ENCODE data around the gene FILIP1L.

The FILIP1L gene

DNA sequence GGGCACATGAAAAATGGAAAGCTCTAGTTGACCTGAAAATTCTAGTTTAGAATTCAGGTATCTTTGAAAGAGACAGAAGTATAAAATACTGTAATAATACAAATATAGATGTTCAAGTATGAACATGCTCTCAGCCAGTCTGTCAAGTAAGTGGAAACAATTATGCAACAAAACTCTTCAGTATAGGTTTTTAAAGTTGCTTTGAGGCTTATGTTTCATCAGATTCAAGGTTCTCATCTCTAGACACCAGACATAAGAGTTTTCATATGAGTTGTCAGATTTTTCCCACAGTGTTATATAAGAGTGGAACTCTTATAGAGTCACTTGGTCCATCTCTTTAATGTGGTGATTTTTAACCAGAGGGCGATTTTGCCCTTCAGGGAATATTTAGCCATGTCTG lies 274.7 kb downstream of the FILIP1L start:
- DNase-seq, result no peak

DNA sequence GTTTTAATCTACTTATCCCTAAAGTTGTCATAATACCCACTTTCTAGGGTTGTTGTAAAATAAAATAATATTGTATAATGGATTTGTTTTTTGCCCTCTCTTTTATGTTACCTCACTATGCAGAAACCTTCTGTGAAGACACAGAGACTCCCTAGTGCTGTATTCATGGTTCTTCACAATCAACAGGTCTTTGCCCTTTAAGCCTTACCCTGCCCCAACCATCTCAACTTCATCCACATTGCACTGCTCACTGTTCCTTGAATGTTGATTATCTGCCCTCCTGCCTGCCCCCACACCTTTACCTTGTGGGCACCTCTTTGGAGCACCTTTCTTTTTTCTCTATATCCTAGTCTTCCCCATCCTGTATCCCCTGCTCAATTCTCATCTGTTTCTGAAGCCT lies 275.5 kb downstream of the FILIP1L start:
- no peak for DNase-seq

DNA sequence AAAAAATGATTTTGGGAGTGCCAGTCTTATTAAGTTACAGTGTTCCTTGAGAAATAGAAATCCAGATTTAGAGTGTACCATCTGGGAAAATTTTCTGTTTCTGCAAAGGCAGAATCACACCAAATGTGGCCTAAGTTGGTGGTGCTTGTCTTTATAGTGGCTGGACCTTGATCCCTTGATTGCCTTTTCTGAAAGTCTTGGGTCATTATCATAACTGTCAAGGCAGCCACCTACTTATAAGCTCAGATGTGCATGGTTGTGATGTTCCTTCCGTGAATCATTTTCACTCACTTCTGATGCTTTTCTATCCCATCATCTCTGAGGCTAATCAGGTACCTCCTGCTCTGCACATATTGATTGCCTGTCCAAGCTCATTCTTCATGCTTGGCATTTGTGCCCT lies 276.6 kb downstream of the FILIP1L start:
- no peak for DNase-seq

DNA sequence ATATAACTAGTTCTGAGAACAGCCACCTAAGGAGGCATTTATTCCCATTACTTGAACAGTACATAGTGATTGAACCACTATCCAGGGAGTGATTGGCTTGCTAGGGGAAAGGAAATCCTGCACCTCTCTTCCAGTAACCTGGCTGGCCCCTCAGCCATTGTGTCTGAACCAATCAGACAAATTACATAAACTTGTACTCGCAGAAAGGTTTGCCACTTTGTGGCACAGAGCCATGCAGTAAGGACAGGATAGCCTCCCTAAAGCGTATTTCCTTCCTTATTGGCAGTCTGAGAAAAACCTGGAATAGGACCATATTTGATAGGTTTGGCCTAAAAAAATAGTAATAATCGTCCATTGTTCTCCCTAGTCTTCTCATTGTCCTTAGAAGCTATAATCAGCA lies 277.6 kb downstream of the FILIP1L start:
- no peak for DNase-seq

DNA sequence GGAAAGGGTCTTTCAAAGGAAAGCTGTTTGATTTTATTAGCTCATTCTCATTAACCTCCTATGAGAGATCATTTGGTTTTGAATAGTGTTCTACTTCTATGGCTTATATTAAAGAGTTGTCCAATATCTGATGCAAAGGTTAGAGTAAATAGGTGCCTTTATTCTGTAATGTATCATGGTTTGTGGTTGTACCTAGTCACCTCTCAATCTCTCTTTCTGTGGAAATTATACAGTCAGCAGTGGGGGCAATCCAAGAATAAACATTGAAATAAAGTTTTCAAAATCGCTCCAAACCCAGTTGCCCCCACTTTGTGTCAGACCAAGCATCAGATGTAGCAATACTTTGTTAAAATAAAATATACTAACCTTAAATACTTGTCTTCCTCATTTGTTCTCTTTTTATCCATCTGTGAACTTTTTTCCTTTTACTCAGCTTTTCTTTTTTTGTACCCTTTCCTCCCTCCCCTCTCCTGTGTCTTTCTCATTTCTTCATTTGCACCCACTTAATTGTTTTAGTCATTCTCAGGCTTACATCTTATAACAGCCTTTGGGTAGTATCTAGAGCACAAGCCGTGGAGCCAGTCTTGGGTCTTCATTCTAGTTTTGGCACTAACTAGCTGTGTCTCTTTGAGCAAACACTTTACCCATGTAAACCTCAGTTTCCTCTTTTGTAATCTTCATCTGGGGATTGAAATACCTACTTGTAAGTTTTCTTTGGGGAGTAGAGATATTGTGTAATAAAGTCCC lies 279.9 kb downstream of the FILIP1L start:
- DNase-seq, result no peak

DNA sequence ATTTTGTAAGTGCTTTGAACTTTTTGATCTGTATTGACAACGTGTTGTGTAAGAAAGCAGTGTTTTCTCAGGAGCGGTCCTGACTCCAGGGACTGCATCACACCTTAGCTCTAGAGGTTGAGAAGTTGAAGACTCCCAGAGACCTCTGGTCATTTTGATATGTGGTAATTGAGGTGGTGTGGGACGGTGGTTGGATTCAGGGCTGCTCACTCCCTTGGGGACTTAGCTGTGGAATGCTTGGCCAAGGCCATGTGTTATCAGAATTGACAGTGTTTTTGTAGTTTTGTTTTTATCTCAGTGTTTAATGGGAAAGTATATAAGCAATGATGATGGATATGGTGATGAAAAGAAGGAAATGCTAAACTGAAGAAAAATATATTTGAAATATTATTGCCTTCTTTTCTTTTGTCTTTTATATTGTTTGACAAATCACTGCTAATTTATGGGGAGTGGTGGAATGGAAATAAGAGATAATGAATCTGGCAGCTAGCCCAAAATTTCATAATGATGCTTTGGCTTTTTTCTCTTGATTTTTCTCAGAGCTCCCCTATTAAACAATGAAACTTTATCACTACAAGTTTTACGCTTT lies 280.6 kb downstream of the FILIP1L start:
- no peak for DNase-seq

DNA sequence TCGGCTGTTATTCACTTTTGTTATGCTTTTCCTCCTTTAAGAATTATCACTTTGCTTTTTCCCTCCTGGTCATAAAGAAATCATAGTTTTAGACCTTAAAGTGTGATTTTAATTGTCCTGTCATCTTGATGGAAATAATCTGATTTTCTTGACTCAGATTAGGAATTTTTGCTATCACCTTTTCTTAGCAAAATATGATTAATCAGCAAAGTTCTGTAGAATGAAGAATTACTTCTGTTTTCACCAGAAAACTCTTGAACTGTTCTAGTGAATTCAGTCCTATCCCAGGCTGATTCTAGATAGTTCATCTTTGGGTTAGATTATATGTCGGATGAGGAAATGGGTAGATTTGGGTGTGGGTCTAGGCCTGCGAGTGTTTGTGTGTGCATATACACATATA lies 284.5 kb downstream of the FILIP1L start:
- DNase-seq, result no peak

DNA sequence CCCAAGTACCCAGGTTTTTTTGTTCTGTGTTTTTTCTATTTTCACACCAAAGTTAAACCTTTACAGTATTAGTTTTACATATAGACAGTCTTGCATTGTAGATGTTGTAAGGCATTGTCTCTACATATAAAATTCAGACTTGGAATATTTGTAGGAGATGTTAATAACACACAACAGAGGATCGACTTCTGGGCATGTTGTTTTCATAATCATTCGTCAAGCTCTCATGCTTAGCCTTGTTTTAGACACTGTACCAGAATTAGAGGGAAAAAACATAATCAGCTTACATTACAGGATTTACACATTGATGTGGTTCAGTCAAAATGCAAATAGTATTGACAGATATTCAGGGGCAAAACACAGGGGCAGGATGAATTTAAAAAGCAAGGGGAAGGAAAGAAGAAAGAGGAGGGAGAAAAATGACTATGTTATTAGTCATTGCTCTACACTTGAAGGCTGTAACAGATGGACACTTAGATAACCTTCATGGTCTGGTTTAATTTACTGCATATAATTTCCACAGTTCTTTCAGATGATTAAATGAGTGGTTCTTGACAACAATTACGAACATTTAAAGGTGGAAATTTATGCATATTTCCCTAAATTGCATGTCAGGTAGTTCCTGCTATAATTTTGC lies 289.2 kb downstream of the FILIP1L start:
- DNase-seq, result no peak

DNA sequence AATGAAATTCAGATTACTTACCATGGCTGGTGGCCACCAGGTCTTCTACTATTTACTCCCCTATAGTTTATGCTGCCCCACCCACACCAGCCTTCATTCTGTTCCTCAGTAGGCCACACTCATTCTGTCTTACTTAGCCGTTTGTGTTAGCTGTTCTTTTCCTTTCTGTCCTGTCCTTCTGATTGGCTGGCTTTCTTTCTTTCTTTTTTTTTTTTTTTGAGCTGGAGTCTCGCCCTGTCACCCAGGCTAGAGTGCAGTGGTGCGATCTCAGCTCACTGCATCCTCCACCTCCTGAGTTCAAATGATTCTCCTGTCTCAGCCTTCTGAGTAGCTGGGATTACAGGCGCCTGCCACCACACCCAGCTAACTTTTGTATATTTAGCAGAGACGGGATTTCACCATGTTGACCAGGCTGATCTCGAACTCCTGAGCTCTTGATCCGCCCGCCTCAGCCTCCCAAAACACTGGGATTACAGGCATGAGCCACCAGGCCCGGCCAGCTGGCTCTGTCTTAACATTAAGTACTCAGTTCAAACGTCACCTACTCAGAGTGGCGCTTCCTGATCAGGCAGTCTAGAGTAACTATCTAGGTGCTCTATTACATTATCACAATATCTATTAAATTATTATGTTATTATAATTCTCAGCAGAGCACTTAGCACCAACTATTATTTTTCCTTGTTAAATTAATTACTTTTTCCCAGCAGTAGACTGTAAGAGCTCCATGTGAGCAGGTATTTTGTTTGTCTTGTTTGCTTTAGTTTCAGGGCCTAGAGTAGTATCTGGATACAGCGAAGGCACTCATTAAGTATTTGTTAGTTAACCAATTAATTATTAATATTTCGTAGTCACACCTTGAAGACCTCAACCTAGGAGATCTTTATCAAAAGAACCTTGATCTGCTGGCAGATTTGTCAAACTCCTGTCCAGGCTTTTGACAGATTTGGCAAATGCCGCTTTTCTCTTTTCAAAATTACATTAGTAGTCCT lies 290.3 kb downstream of the FILIP1L start:
- DNase-seq, result no peak

DNA sequence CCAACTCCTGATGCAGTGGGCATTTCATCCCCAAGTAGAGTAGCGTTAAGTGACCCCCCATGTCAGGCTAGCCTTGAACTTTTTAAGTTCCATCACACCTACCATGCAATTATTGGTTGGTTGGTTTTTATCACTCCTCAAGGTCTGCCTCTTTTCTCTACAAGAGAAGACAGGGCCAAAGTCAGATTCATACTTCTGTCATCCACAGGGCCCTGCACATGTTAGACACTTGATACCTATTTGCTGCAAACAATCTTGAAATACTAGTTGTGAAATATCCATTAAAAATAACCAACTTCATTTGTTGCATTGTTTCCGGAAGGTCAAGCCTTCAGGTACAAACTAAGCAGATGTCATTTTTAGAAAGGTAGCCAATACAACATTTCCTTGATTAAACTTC lies 295.5 kb downstream of the FILIP1L start:
- DNase-seq, result no peak

DNA sequence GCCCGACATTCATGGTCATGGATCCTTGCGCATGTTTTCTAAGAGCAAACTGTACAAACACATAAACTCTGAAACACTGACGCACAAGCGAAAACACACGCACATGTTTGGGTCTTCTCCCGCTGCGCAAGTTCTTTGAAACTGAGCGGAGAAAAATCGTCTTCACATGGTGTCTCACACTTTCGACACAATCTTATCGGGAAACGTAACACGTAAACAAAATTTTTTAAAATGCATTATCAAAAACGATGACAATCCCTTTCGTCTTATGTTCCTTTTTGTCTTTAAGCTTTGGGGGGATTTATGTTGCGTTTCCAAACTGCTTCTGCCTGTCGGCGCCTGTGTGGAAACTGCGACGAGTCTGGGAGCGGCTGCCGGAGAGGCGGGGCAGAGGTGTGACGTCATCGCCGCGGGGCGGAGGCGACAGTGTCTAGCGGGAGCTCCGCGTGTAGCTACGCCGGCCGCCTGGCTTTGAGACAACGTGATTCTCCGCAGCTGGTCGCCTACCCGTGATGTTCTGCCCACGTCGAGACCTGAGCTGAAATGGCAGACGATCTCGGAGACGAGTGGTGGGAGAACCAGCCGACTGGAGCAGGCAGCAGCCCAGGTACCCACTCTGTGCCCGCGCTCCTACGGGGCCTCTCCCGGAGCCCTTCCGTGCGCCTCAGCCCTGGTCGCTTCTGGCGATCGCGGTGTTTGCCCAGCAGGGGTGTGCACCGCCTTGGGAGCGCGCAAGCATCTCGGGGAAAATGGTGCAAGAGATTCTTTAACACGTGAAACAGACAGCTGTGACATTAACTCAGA lies 296.7 kb downstream of the FILIP1L start, which contains the start of gene CMSS1:
TSS of gene CMSS1 (plus strand) at position 426 of the 804 bp plus-strand sequence.
- DNase-seq, result peak; percentile 99

DNA sequence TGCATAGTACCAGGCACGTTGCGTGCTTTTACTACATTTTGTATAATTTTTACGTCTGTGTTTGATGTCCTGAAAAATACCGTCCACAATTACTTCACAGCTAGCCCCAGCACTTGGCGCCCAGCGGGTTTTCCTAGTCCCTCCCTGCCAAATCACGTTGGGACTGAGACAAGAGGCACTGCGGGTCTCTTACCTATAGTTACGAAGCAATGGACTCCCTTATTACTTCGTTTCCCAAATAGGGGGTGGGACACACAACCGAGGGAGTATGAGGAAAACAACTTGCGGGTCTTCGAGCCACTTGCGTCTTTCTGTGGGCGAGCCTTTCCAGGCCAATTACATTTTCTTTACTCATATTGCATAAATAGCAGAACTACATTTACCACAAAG lies 297.3 kb downstream of the FILIP1L start:
- DNase-seq, result no peak

DNA sequence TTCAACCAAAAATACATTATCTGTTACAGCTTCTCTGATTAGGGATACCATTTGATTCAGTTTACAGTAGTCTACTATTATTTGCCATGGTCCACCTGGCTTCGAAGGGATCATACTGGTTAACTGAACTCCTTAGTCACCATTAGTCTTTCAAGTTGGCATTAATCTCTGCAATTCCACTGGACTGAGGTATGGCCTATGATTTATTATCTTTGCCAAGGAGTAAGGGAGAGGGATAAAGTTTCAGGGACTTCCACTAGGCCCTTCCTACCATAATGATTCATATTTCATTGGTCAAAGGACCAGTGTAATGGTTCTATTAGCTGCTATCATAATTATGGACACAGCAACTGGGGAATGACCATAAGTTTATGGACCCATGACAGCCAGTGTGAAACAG lies 303.9 kb downstream of the FILIP1L start:
- no peak for DNase-seq

DNA sequence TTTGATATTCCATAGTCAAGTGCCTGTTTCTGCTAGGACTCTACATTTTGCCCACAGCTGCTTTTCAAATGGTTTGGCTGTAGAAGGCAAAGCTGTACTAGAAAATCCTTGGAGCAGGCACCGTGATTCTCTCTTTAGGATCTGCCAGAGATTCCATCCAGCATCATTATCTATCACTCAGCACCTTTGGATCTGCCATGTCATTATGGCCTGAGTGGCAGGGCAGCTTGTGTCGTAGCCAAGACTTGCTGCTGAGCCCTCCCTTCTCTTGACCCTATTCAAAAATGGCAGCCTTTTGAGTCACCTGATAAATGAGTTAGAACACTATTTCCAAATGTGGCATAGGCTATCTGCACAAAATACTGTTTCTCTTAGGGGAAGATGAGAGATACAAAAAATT lies 304.7 kb downstream of the FILIP1L start:
- DNase-seq, result no peak

DNA sequence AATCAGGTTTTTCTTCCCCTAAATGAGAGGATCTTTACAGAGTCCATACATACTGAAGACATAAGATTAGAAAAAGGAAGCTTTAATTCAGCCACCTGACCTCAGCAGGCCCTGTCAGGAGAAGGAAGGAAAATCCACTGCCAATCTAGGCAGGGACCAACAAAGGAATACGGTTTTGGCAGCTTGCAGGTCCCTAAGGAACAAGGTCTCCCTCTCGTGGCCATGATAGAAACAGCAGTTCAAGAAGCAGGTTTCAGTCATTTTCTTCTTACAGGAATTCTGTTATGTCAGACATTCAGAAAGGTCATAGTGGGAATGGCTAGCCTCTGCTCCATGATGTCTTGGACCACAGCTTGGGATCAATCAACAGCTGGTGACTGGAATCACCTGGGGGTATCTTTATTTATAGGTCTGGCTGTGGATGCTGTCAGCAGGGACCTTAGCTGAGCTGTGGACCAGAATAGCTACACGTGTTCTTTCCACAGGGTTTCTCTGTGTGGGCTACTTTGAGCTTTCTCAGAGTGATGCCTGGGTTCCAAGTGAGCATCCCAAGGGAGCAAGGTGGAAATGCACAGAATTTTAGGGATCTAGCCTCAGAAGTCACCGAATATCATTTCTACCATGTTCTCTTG lies 306.0 kb downstream of the FILIP1L start:
- DNase-seq, result peak; percentile 30

DNA sequence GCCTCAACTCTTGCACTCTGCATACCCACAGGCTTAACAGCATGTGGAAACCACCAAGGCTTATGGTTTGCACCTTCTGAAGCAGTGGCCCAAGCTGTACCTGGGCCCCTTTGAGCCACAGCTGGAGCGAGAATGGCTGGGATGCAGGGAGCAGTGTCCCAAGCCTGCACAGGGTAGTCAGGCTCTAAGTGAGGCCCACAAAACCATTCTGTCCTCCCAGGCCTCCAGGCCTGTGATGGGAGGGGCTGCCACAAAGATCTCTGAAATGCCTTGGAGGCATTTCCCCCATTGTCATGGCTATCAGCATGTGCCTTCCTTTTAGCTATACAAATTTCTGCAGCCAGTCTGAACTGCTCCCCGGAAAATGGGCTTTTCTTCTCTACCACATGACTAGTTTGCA lies 309.1 kb downstream of the FILIP1L start:
- DNase-seq, result no peak

DNA sequence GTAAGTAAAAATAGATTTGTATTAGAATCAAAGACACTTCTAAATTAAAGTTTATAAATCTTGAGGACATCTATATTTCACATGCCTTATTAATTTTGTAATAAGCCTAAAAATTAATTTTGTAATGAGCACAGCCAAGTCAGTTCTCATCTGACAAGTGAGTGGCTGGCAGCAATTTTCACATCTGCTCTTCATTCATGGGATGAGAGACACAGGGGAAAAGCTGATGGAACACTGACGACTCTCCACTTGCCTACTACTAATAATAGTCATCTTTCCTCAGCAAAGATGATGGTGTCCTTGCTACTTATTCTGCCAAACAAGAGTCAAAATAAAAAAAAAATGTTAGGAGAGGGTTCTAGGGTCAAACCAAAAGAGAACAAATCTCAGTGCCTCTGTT lies 311.0 kb downstream of the FILIP1L start:
- no peak for DNase-seq

DNA sequence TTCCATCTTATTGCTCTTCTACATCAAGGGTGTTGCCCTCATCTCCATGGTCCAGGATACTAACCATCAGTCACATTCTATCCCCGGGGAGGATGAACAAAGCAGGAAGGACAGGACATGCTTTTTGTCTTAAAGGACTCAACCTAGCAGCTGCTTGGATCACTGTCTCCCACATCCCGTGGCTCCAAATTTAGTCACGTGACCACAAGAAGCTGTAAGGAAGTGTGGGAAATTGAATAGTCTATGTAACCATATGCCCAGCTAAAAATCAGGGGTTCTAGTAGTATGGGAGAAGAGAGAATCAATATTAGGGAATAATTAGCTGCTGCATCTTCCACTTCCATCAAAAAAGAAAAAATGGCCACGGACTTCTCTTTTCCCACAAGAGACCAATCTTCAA lies 314.9 kb downstream of the FILIP1L start:
- DNase-seq, result no peak

DNA sequence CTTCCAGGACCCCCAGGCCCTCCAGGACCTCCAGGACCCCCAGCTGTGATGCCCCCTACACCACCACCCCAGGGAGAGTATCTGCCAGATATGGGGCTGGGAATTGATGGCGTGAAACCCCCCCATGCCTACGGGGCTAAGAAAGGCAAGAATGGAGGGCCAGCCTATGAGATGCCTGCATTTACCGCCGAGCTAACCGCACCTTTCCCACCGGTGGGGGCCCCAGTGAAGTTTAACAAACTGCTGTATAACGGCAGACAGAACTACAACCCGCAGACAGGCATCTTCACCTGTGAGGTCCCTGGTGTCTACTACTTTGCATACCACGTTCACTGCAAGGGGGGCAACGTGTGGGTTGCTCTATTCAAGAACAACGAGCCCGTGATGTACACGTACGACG lies 318.7 kb downstream of the FILIP1L start:
- no peak for DNase-seq

DNA sequence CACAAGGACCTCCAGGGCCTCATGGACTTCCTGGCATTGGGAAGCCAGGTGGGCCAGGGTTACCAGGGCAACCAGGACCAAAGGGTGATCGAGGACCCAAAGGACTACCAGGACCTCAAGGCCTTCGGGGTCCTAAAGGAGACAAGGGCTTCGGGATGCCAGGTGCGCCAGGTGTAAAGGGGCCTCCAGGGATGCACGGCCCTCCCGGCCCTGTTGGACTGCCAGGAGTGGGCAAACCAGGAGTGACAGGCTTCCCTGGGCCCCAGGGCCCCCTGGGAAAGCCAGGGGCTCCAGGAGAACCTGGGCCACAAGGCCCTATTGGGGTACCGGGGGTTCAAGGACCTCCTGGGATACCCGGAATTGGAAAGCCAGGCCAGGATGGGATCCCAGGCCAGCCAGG lies 319.8 kb downstream of the FILIP1L start:
- DNase-seq, result no peak

DNA sequence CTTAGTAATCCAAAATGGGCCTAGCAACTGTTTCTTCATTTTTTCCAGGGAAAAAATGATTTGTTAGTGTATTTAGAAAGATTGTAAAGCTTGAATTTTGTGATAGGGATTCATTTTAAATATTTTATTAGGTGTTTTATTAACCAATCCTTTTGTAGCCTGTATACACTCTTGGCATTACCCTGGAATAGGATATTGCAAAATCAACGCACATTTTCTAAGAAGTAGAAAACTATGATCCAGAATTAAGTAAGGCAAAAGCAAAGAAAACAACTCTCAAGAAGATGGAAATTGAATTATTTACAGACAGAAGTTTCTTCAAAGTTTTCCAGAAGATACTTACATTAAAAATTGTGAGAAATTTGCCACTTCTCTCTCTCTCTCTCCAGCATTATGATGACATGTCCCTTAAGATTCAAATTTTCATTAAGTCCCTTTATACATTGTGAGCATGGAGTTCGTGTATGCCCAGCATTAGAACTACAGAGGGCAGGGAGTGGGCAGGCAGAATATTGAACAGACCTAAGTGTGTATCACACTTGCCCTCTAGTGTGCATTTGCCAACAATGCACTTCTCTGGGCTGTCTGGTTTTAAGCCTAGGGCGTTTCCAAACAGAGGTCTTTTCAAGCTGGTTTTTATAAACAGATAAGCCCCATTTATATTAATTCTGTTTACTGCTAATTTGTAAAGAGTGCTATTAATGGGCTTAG lies 325.1 kb downstream of the FILIP1L start:
- peak; percentile 8 for DNase-seq
